Measurements from ENCODE around the gene TPT1.
A peak's percentile ranks its signal among the peaks of the same experiment; 100 is the strongest.
"Not testable (repeated sequence)": the region's sequence is repeated elsewhere in the genome, so short reads cannot be mapped to it uniquely, and the experiment has no call there.

Gene TPT1

DNA sequence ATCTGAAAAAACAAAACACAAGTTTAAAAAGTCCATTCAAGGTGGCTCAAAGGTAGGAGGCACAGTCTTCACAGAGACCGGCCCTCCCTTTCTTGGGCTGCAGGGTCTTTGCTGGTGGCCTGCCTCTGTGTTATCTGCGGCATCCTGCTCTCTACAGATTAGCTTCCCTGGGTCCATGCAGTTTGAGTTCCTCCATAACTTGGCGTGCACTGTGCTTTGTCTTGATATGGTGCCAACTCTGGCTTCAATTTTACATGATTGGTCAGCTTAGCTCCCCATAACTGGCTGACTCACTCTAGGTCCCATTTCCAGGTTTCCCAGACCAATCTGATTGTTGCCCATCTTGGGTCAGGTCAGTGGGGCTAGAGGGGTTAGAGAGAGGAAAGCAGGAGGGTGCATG lies 41.8 kb downstream of the TPT1 start:
- DNase-seq: peak; percentile 25

DNA sequence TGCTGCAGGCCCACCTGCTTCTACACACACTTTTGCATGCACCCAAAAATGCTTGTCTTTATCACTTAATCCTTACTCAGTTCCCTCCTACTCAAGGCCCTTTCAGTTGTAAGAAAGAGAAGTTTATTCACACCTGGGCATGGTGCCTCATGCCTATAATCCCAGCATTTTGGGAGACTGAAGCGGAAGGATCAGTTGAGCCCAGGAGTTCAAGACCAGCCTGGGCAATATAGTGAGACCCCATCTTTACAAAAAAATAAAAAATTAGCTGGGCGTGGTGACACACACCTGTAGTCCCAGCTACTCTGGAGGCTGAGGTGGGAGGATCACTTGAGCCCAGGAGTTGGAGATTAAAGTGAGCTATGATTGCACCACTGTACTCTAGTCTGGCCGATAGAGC lies 42.4 kb downstream of the TPT1 start:
- DNase-seq: not testable (repeated sequence)

DNA sequence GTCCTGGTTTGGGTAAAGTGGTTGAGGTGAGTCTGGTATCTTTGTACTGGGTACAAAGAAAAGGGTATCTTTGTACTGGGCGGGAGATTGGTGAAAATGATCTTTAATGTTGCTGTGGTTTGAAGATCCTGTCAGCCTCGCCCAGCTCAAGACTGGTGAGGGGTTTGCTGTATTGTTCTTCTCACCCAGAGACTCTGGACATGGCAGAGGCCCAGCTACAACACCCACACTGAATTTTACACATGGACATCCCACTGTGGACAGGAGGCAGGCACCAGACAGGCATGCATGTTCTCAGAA lies 42.8 kb downstream of the TPT1 start:
- DNase-seq: no peak

DNA sequence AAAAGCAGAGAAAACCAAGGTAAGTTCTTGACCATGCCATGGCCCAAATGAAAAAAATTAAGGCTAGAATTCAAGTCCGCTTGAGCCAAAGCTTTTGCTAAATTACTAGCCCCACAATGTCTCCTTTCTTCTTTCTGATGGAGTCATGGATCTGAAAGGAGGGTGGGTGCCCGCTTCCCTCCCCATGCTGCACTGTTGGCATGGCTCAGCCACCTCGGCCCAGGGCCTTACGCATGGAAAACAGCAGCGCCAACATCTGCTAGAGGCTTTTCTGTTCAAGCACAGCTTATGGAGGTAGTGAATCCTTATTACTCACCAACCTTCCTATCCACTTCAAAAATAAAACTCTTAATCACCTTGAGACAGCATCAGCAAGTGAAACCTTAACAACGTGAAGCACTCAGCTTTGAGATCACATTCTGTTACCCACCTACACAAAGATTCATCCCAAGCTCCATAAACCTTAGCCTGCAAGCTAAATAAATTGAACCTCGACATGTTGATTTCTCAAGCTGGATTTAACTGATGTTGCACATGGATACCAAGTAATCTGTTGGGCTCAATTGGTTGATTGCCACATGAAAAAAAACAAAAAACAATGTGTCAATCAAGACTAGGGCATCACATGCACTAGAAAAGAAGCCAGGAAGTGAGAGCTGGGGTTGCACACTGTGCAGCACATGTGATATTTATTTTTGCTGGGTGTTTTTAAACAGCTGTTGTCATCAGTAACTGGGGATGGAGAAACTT lies 43.4 kb downstream of the TPT1 start:
- DNase-seq: no peak

DNA sequence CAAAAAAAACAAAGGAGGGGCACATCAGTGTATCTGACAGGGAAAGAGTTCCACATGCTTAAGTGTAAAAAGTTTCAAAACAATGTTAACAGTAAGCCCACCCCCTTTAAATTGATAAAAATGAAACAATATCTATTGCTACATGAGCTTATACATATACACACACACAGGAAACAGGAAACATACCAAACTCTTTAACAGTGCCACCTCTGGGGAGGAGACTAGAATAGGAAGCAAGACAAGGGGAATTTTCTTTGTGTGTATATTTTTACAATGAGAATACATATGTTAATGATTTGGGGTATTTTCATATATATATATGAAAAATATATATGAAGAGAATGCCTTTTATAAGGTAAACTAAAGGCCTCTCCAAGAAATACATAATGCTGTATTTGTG lies 44.7 kb downstream of the TPT1 start:
- DNase-seq: no peak

DNA sequence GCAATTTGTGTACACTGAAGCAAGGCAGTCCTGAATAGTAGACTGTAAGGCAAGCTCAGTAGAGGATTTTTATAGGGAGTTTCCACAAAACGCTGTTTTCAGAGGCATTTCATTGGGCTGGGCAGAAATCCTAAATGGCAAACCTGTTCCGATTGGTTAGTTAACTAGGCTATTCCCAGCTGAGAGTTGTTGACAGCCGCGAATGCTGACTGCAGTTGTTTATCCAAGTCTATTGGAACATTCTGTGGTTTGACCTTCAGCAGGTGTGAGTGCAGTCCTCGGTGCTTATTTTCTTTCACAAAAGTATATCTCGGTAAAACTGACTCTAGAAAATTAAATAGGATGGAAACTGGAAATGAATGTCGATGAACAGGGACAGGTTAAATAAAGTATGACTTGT lies 45.4 kb downstream of the TPT1 start:
- DNase-seq: no peak

DNA sequence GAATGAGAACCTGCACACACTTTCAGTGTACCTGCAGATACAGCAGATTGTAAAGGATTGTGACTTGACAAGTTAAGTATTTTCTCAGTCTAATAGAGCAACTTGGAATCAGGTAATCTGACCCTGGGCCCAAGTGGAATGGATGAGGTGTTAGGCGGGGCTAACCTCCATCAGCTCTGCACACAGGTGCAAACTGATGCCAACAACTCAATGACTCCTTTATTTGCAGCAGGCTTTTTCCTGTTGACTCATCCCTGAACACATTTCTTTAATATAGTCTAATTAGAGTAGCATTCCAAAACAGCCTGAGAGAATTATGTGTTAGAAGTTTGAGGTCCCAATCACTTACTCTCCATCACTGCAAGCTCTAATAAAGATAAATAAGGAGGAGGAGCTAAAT lies 48.8 kb downstream of the TPT1 start:
- DNase-seq: no peak

DNA sequence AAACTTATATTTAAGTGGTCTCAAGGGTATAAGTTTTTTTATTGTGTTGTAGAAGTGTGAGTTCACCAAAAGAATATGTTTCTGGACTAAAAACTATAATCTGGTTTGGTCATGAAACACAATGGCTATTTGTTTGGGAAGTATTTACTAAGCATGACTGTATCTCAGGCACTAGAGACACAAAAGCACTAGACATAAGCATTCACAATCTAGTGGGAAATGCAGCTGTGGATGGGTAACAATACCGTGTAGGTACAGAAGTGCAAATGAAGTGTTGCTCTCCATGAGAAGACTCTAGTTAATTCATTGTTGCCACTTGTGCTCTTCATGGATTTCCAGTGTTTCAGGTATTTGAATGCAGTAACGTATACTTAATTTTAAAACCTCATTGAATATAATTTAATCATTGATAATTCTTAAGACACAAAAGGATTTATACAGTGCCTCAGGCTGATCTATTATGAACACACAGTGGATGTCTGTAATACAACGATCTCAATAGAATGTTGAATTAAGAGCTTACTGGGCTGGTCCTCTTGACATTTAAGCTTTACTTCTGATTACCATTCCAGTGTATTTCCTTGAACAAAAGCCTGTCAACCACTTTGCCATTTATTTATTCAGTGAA lies 50.9 kb downstream of the TPT1 start:
- no peak for DNase-seq

All from EL (cell line).